Activated CD4-positive, alpha-beta memory T cell treated with anti-CD3 and anti-CD28 coated beads, Interleukin-2, amount 10 ng/mL, durations not matched to agents 7 days and 5 days (primary cell): ENCODE data around the gene INPP5A. TPM values are rescaled to one million over a fixed set of nuclear protein-coding genes. Genes with fewer than 3 reads are reported as not detected.
A peak's percentile ranks its signal among the peaks of the same experiment; 100 is the strongest.

Experiments used
- CTCF ChIA-PET: fragments of 350-600 bp; sonication (Branson Sonifier 250); formaldehyde crosslinking; loops from one replicate; lab custom pipeline; 2021; ENCODE audit warnings: antibody characterized with exemption, inconsistent platforms; lab: Charles Lee
- POLR2A ChIA-PET: fragments of 350-600 bp; sonication (Branson Sonifier 250); formaldehyde crosslinking; loops from one replicate; lab custom pipeline; 2021; ENCODE audit warnings: antibody characterized with exemption; lab: Charles Lee
- DNase-seq: peaks from one replicate; pipeline ENCODE4 v3.0.0-alpha.2; 2020
- H3K27ac Mint-ChIP-seq: one replicate; pipeline ENCODE4 v1.8.0; 2021; ENCODE audit warnings: mild to moderate bottlenecking, mixed read lengths
- H3K27me3 Mint-ChIP-seq: one replicate; pipeline ENCODE4 v1.8.0; 2021; ENCODE audit warnings: mixed read lengths
- H3K36me3 Mint-ChIP-seq: one replicate; pipeline ENCODE4 v1.8.0; 2021; ENCODE audit warnings: low read depth, mixed read lengths
- H3K4me1 Mint-ChIP-seq: one replicate; pipeline ENCODE4 v1.8.0; 2021; ENCODE audit warnings: mixed read lengths
- H3K4me3 Mint-ChIP-seq: one replicate; pipeline ENCODE4 v1.8.0; 2021; ENCODE audit warnings: mild to moderate bottlenecking, mixed read lengths
- H3K9me3 Mint-ChIP-seq: one replicate; pipeline ENCODE4 v1.8.0; 2021; ENCODE audit warnings: mixed read lengths
- total RNA-seq, 2 experiments: library from RNA; stranded (reverse); gene quantifications; one replicate each; pipeline ENCODE4 v1.2.3, GENCODE V29; 2021

INPP5A gene
- total RNA-seq, 2 experiments from 2014 or later: 9.3 to 9.5 TPM

DNA sequence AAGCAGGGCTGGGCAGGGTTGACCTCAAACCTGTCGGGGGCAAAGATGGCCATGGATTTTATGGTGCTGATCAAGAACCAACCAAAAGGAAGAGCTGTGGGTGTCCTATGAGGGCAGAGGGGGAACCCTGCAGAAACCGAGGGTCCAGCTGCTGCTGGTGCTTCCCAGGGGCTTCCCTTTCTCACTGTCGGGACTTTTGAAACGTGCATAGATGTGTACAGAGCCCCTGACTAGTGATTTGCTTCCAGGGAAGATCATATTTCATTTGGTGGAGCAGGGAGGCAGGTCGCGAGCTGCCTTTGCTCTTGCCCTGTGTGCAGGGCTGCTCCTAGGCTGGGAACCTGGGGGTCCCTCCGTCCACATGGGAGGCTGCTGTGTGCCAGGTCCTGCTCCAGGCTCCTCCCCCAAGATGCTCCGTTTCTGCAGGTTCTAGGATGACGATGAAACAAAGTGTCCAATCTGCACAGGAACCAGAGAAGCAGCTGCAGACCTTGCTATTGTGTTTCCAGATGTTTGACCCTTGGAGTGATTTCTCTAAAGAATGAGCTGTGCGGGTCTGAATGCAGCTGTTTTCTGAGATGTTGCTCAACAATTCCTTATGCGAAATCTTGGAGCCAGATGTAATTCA, 9.4 kb upstream of the INPP5A start:
- H3K9me3 Mint-ChIP-seq: peaks cover 4% of the 10 kb centered on the region
- H3K4me1 Mint-ChIP-seq: no peaks in the 10 kb centered on the region
- ChIA-PET POLR2A (interaction anchor here (1.0 kb wide), 1 partner anchor 8 kb away, joined by 3 read pairs; no protein-coding TSS in a partner anchor), CTCF (interaction anchor here (1.4 kb wide), 1 partner anchor 75 kb away, joined by 3 read pairs; no protein-coding TSS in a partner anchor)
- H3K36me3 Mint-ChIP-seq: peaks cover 3% of the 10 kb centered on the region
- no peak overlapping the region for H3K4me3 Mint-ChIP-seq
- H3K27me3 Mint-ChIP-seq: peaks cover 25% of the 10 kb centered on the region
- DNase-seq: no peak
- no peak overlapping the region for H3K27ac Mint-ChIP-seq

DNA sequence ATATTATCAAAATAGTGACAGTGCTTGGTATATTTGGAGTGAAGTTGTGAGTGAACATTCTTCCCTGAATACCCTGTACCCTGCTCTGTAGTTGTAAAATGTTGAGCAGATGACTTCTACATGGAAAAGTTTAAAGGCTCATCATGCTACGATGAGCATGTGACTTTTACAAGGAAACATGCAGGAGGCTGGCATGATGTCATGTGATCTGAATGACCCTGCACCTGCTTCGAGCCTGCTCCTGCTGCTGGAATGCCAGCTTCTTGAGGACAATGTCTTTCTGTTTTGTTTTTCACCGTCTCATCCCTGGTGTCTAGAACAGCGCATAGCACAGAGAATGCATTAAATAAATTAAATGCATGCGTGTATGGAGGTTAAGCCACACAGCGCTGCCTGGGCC, 5.4 kb upstream of the INPP5A start:
- Mint-ChIP-seq H3K4me3 (no peak overlapping the region), H3K36me3 (peaks cover 3% of the 10 kb centered on the region), H3K27ac (no peak overlapping the region), H3K9me3 (peaks cover 4% of the 10 kb centered on the region), H3K4me1 (peaks cover 6% of the 10 kb centered on the region), H3K27me3 (peaks cover 36% of the 10 kb centered on the region)
- DNase-seq: no peak
- CTCF ChIA-PET: no interaction called here
- POLR2A ChIA-PET: interaction anchor here (0.9 kb wide), 1 partner anchor 83 kb away, joined by 3 read pairs; no protein-coding TSS in a partner anchor

DNA sequence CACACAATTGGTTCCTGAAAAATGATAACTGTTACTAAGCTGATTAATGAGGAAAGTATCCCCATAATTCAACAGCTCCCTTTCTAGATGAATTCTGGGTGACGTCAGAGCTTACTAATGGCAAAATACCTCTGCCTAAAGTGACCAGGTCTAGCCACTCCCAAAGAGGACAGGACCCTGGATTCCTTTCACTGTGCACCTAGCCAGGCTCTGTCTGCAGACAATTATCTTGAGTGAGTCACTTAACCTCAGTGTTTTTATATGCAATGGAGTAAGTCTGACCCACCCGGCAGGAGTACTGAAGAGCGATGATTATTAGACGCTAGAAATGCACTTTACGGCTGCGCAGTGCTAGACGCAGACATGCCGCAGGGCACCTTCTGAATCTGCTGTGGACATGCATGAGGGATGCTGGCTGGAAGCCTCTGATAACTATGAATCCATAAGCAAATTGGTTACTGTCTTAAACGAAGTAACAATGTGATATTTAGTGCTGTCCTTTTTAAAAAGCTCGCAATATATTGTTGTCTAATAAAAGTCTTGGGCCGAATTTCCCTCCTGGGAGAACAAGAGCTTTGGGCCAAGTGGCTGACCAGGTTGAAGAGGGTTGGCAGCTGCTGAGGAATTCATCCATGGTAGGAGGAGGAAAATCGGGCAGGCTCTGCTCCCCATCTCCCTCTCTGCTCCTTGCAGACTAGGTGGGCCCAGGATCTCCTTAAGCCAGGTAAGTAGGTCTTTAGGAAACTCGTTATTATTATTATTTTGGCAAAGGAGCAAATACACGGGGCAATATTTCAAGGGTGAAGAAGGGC, 4.6 kb upstream of the INPP5A start:
- CTCF ChIA-PET: no interaction called here

DNA sequence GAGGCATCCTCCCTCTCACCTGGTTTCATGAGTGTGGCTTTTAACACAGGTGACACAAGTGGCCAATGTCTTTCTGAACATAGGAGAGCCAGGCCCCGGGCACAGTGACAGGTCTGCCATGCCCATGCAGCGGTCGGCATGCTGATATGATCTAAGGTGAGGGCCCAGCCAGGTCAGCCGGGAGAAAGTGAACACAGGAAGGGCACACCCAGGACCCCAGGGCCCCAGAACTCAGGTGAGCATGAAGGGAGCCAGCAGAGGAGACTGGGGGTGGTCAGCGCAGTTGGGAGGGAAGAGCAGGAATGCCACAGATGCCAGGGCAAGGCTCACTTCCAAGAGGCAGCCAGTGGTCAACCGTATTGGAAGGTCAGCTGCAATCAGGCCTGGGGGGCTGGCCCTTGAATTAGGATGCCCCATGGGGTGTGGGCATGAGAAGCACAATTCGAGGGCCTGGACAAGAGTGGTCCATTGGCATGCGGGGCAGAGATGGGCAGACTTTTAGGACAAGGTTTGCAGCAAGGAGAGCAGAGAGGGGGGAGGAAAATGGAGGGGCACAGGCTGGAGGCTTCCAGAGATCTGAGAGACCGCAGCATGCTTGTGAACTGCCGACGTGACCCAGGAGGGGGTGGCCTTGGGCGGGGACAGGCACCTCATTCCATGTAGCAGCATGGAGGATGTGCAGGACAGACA, 3.9 kb upstream of the INPP5A start:
- H3K4me3 Mint-ChIP-seq: no peak overlapping the region
- CTCF ChIA-PET: no interaction called here
- peaks cover 4% of the 10 kb centered on the region for H3K9me3 Mint-ChIP-seq
- POLR2A ChIA-PET: no interaction called here
- DNase-seq: no peak
- no peak overlapping the region for H3K27ac Mint-ChIP-seq
- H3K4me1 Mint-ChIP-seq: peaks cover 12% of the 10 kb centered on the region
- peaks cover 29% of the 10 kb centered on the region for H3K27me3 Mint-ChIP-seq
- H3K36me3 Mint-ChIP-seq: peaks cover 3% of the 10 kb centered on the region

More for the DNA sequence above, 4.6 kb upstream of the INPP5A start:
- Mint-ChIP-seq H3K4me1 (peaks cover 6% of the 10 kb centered on the region), H3K9me3 (peaks cover 4% of the 10 kb centered on the region), H3K27me3 (peaks cover 36% of the 10 kb centered on the region), H3K36me3 (peaks cover 3% of the 10 kb centered on the region), H3K4me3 (no peak overlapping the region), H3K27ac (no peak overlapping the region)
- POLR2A ChIA-PET: interaction anchor here (0.9 kb wide), 1 partner anchor 83 kb away, joined by 3 read pairs; no protein-coding TSS in a partner anchor
- DNase-seq: no peak

DNA sequence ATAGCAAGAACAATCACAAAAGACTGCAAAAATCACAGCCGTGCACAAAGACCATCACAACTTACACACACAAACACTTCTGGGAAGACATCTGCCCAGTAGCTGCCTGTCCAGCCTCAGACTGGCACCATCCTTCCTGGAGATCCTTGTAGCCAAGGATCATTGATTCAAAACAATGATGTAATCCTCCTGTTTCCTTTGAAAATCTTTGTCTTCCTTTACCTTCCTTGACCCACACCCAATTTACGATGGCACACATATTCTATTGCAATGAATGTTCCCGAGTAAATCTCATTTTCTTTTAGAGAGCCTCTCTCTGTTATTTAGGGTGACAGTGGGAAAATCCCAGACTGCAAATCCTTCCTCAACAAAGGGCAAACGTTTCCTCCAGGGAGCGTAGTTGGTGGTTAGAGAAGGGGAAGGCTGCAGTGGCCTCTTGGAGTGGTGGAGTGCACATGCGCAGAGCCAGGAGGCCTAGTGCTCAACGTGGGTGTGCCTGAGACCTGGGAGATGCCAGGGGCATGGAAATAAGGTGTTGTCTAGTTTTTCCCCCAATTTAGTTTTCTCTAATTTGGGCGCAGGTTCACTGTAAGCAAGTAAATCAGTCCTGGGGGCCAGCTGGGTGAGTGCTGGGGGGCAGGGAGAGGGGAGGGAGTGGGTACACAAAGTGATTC, 3.1 kb upstream of the INPP5A start:
- ChIA-PET CTCF (no interaction called here), POLR2A (no interaction called here)
- Mint-ChIP-seq H3K9me3 (peaks cover 4% of the 10 kb centered on the region), H3K27me3 (peaks cover 28% of the 10 kb centered on the region), H3K36me3 (peaks cover 3% of the 10 kb centered on the region), H3K4me3 (no peak overlapping the region), H3K27ac (no peak overlapping the region), H3K4me1 (peaks cover 17% of the 10 kb centered on the region)
- DNase-seq: no peak

DNA sequence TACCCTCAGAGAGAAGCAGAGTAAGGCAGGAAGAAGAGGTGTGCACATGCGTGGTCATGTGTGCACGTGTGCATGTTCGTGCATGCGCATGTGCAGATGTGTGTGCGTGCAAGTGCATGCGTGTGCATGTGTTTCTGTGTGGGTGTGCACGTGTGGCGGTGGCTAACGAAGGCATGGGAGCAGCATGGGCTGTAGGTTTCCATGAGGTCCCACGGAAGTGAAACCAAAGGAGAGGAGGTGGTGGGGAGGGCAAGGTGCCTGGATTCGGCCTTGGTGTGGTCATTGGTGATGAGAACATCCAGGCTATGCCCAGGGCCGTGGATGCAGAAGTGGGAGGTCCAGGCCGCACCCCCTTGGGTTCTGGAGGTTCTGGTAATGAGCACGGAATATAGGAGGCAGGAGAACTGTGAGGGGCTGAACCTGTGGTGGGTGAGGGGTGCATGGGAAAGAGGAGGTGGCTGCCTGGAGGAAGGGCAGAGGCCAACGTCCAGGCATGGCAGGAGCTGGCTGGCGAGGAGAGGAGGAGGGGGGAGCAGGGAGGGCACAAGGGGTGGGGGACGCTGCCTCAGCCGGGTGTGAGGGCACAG, 2.4 kb upstream of the INPP5A start:
- DNase-seq: no peak
- Mint-ChIP-seq H3K4me1 (peaks cover 24% of the 10 kb centered on the region), H3K27me3 (peaks cover 26% of the 10 kb centered on the region), H3K4me3 (no peak overlapping the region), H3K36me3 (peaks cover 3% of the 10 kb centered on the region), H3K27ac (no peak overlapping the region), H3K9me3 (peaks cover 4% of the 10 kb centered on the region)
- ChIA-PET POLR2A (no interaction called here), CTCF (no interaction called here)

DNA sequence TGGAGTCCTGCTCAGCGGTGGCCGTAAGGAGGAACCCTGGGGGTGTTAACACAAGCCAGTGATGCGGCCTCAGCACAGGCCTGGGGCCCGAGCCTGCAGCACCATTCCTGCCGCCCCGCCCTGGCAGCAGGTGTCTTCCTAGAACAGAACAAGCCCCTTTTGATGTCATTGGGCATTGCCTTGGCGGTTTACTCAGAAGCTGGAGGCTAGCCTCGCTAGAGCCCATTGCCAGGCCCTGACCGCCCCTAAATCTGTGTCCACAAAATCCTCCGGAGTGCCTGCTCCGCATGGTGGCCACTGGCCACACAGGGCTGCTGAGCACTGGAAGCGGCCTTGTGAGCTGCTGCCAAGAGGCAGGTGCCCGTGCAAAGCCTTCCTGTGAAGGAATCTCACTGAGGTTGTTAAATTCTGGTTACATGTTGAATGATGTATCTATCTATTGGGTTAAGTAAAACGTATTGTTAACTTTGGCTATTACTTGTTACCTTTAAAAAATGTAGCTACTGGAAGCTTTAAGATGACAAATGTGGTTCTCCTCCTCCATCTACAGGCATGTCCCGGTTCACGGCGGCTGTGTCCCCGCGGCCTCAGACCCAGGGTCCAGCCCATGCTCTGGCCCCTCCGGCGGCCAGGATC, 1.2 kb upstream of the INPP5A start:
- Mint-ChIP-seq H3K27ac (no peak overlapping the region), H3K9me3 (peaks cover 4% of the 10 kb centered on the region), H3K27me3 (peaks cover 22% of the 10 kb centered on the region), H3K4me3 (peak overlapping the region; percentile 59), H3K36me3 (peaks cover 5% of the 10 kb centered on the region), H3K4me1 (peaks cover 34% of the 10 kb centered on the region)
- ChIA-PET CTCF (interaction anchor here (0.7 kb wide), 1 partner anchor 35 kb away, joined by 3 read pairs; no protein-coding TSS in a partner anchor), POLR2A (interaction anchor here (0.8 to 1.3 kb wide), 2 partner anchors 9 kb away, joined by 3 to 4 read pairs; no protein-coding TSS in a partner anchor)
- DNase-seq: no peak

DNA sequence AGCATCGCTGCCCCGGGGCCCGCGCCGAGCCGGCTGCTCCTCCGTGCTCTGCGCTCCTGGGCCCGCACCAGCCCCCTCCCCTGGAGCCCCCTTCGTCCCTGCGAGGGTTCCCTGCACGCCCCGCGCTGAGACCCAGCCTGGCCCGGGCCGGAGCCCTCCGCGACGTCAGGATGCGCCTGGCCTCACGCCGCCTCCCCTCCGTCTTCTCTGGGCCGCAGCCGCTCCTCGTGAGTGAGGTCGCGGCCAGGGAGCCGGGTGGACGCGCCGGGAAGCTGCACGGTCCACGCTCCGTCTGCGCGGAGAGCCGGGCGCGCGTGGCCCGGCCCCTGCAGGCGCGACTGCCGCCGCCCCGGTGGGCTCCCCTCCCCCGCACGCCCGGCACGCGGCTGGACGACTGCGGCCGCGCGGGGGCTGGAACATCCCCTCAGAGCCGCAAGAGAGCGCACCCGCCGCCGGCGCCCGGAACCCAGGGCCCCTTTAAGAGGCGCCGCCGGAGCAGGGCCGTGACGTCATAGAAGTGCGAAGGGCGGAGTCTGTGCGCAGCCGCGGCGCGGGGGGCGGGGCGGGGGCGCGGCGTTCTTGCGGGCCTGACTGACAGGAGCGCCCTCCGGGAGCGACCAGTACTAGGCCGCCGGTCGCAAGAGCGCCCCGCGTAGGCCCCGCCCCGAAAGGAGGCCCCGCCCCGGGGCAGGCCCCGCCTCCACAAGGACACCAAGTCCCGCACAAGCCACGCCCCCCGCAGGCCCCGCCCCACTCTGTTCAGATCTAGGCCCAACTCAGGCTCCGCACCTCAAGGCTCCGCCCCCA, 507 bp upstream of the INPP5A start:
- Mint-ChIP-seq H3K4me1 (peaks cover 40% of the 10 kb centered on the region), H3K4me3 (peak overlapping the region; percentile 59), H3K9me3 (no peaks in the 10 kb centered on the region), H3K27ac (no peak overlapping the region), H3K36me3 (peaks cover 2% of the 10 kb centered on the region), H3K27me3 (peaks cover 22% of the 10 kb centered on the region)
- CTCF ChIA-PET: interaction anchor here (0.7 kb wide), 1 partner anchor 35 kb away, joined by 3 read pairs; no protein-coding TSS in a partner anchor
- DNase-seq: peak; percentile 100
- POLR2A ChIA-PET: interaction anchor here (0.8 to 1.3 kb wide), 2 partner anchors 8 to 9 kb away, joined by 3 to 4 read pairs; no protein-coding TSS in a partner anchor

DNA sequence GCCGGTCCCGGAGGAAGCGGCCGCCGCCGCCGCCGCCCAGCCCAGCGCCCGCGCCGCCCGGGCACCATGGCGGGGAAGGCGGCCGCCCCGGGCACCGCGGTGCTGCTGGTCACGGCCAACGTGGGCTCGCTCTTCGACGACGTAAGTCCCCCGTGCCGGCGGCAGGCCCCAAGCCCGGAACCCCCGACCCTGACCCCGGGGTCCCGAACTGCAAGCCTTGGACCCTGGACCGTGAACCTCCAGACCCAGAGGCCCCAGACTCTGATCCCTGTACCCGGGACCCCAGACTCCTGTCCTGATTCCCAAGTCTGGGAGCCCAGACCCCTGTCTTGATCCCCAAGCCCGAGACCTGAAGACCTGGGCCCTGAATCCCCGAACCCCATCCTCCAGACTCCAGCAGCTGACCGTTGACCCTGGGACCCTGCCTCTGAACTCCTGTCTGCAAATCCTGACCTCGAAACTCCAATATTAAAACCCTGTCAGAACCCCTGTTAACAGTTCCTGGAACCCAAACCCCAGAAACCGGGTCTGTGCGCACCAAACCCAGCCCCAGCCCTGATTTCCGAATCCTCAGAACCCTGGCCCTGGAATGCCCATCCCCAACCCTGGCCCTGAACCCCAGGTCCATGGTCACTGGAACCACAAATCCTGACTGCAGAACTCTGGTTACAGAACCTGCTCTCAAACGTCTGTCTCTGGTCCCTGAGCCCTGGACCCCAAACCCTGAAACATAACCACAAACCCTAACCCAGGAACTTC, 623 bp downstream of the INPP5A start:
- H3K27me3 Mint-ChIP-seq: peaks cover 14% of the 10 kb centered on the region
- peaks cover 43% of the 10 kb centered on the region for H3K4me1 Mint-ChIP-seq
- no peaks in the 10 kb centered on the region for H3K9me3 Mint-ChIP-seq
- peak overlapping the region; percentile 82 for H3K4me3 Mint-ChIP-seq
- peaks cover 3% of the 10 kb centered on the region for H3K36me3 Mint-ChIP-seq
- H3K27ac Mint-ChIP-seq: peak overlapping the region; percentile 81
- DNase-seq: no peak
- ChIA-PET POLR2A (interaction anchor here (2.6 kb wide), 1 partner anchor 13 kb away, joined by 18 read pairs; no protein-coding TSS in a partner anchor), CTCF (interaction anchor here (1.9 to 4.2 kb wide), 2 partner anchors 7 to 13 kb away, joined by 4 to 16 read pairs; no protein-coding TSS in a partner anchor)

DNA sequence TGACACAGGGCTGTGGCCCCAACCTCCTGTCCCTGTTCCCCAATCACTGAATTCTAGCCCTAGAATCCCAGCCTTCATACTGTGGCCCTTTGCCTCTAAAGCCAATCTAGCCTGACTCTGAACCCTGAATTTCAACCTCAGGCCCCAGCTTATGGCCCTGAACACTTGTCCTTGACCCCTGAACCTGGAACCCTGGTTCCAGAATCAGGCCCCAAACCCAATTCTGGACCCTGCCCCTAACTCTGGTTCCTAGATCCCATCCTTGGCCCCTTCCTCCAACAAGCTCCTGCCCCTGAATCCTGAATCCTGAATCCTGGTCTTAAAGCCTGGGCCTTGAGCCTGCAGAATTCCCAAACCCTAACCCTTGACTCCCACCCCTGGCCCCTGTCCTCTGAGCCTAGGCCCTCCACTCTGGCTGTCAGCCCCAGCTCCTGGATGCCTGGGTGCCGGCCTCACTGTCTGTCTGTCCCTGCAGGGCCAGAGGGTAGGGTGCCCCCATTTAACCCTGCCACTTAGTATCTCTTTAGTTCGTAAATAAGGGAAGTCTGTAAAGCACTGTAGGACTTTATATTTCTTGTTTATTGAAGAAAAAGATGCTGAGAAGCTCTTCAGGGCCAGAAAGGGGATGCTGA, 1.3 kb downstream of the INPP5A start:
- POLR2A ChIA-PET: interaction anchor here (1.0 to 2.6 kb wide), 3 partner anchors 12 to 49 kb away, joined by 3 to 18 read pairs (median 5); no protein-coding TSS in a partner anchor
- Mint-ChIP-seq H3K9me3 (no peaks in the 10 kb centered on the region), H3K4me1 (peaks cover 47% of the 10 kb centered on the region), H3K36me3 (peaks cover 5% of the 10 kb centered on the region), H3K27ac (peak overlapping the region; percentile 81), H3K4me3 (peak overlapping the region; percentile 82), H3K27me3 (peaks cover 15% of the 10 kb centered on the region)
- DNase-seq: no peak
- CTCF ChIA-PET: interaction anchor here (0.5 to 4.2 kb wide), 3 partner anchors 8 to 92 kb away, joined by 3 to 16 read pairs (median 4); no protein-coding TSS in a partner anchor
